ENCODE data around the gene WAC.

GRCh38 chr10:28652703-28653102 is 119.8 kb downstream of the WAC start:
- TF ChIP-seq CTCF (IDR thresholded peaks at IDR 0.05; ENCODE audit: low read length) (no peak), EZH2 (IDR thresholded peaks at IDR 0.05; ENCODE audit: borderline replicate concordance, low read length) (no peak)
